SU-DHL-6 (cell line): ENCODE measurements around the gene SPRR1B.

Source experiments
- H2AFZ ChIP-seq: fragments of 200-600 bp; sonication (generic); 2 replicates; pipeline ENCODE4 v1.6.1; 2014; ENCODE audit warnings: low read depth, mild to moderate bottlenecking, moderate library complexity, mixed read lengths, antibody characterized with exemption, low read length; ENCODE audit not compliant: severe bottlenecking
- H3F3A ChIP-seq: fragments of 200-600 bp; shearing (Covaris generic); 2 replicates; pipeline ENCODE4 v1.6.0; 2016; ENCODE audit warnings: antibody characterized with exemption, mild to moderate bottlenecking; ENCODE audit not compliant: insufficient read depth
- H3K27ac ChIP-seq: fragments of 200-600 bp; sonication (generic); 2 replicates; pipeline ENCODE4 v1.5.1; 2016; ENCODE audit warnings: low read depth, mild to moderate bottlenecking, low read length, moderate library complexity, mixed read lengths
- H3K27me3 ChIP-seq: fragments of 200-600 bp; sonication (generic), shearing (Covaris generic); 2 replicates; pipeline ENCODE4 v1.6.0; 2014; ENCODE audit warnings: mild to moderate bottlenecking, low read length
- H3K36me3 ChIP-seq: fragments of 200-600 bp; sonication (generic); 2 replicates; pipeline ENCODE4 v1.6.1; 2014; ENCODE audit warnings: mild to moderate bottlenecking, low read length, mixed read lengths
- H3K4me2 ChIP-seq: fragments of 300-600, 200-600 bp; shearing (Covaris generic), sonication (generic); 2 replicates; pipeline ENCODE4 v1.6.0; 2014; ENCODE audit warnings: low read length, low read depth, mild to moderate bottlenecking; ENCODE audit not compliant: poor library complexity, severe bottlenecking
- H3K4me3 ChIP-seq: fragments of 200-600 bp; sonication (generic); 2 replicates; pipeline ENCODE4 v1.5.1; 2014; ENCODE audit warnings: antibody characterized with exemption, low read length, mild to moderate bottlenecking, mixed read lengths; ENCODE audit not compliant: insufficient read depth, poor library complexity, severe bottlenecking
- H3K79me2 ChIP-seq: fragments of 200-600 bp; sonication (generic); 2 replicates; pipeline ENCODE4 v1.6.1; 2014; ENCODE audit warnings: mild to moderate bottlenecking, low read length, moderate library complexity; ENCODE audit not compliant: insufficient read depth
- H3K9ac ChIP-seq: fragments of 200-600 bp; sonication (generic); 2 replicates; pipeline ENCODE4 v1.7.0; 2014; ENCODE audit warnings: mild to moderate bottlenecking, low read length
- H3K9me2 ChIP-seq: fragments of 200-600 bp; sonication (generic); replicated peaks from 2 replicates; pipeline ENCODE4 v1.6.1; 2014; ENCODE audit warnings: low read length; ENCODE audit not compliant: insufficient read depth
- H3K9me3 ChIP-seq: fragments of 200-600 bp; sonication (generic); 2 replicates; pipeline ENCODE4 v1.6.1; 2014; ENCODE audit warnings: low read length, mixed read lengths; ENCODE audit not compliant: insufficient read depth
- H4K20me1 ChIP-seq: fragments of 200-600 bp; sonication (generic); 2 replicates; pipeline ENCODE4 v1.6.1; 2014; ENCODE audit warnings: low read depth, mild to moderate bottlenecking, antibody characterized with exemption, low read length, moderate library complexity, mixed read lengths
- EZH2phosphoT487 ChIP-seq: fragments of 200-600 bp; sonication (generic), shearing (Covaris generic); conservative IDR thresholded peaks from 2 replicates; pipeline ENCODE4 v1.6.1; 2018; ENCODE audit warnings: mild to moderate bottlenecking, antibody characterized with exemption, low read length, moderate library complexity, mixed read lengths
- TF ChIP-seq, protein P1 (sequence below): fragments of 200-600 bp; sonication (generic); IDR thresholded peaks from one replicate; pipeline ENCODE4 v1.5.1; 2017; ENCODE audit warnings: antibody characterized with exemption, mild to moderate bottlenecking, low read length, moderate library complexity; ENCODE audit not compliant: insufficient read depth, poor library complexity, severe bottlenecking

SPRR1B gene

DNA sequence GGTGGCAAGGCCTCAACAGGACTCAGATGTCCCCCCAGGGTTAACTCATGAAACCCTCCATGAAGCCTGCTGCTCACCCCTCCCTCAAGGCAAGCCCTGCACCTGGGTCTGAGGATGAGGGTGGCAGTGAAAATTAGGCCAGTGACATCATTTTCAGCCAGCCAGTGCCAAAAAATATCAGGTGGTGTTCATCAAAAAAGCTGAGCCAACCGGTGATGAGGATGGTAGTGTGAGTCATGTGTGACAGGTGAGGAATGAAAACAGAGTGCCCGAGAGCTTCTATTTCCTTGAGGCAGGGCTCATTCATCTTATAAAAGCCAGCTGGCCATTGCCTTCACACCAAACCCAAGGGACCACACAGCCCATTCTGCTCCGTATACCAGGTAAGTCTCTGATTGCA, 47.3 kb upstream of the SPRR1B start, which contains the start of gene SPRR1A:
Gene SPRR1A, plus strand, starts transcription at position 339 of the 400 bp plus-strand sequence. CDS start 1,150 bp downstream, outside the sequence.
- Histone ChIP-seq H3K9me2 (no peaks in the 10 kb centered on the region), H2AFZ (no peak within 1 kb of the TSS), H3K9me3 (no peaks in the 10 kb centered on the region), H3K4me3 (no peak within 1 kb of the TSS), H3K27ac (no peak within 1 kb of the TSS), H4K20me1 (no peaks in the 10 kb centered on the region), H3K4me2 (no peak within 1 kb of the TSS), H3K79me2 (no peaks in the 10 kb centered on the region), H3K27me3 (no peaks in the 10 kb centered on the region), H3F3A (no peaks in the 10 kb centered on the region), H3K36me3 (no peaks in the 10 kb centered on the region), H3K9ac (no peak within 1 kb of the TSS)
- TF ChIP-seq, protein P1, sequence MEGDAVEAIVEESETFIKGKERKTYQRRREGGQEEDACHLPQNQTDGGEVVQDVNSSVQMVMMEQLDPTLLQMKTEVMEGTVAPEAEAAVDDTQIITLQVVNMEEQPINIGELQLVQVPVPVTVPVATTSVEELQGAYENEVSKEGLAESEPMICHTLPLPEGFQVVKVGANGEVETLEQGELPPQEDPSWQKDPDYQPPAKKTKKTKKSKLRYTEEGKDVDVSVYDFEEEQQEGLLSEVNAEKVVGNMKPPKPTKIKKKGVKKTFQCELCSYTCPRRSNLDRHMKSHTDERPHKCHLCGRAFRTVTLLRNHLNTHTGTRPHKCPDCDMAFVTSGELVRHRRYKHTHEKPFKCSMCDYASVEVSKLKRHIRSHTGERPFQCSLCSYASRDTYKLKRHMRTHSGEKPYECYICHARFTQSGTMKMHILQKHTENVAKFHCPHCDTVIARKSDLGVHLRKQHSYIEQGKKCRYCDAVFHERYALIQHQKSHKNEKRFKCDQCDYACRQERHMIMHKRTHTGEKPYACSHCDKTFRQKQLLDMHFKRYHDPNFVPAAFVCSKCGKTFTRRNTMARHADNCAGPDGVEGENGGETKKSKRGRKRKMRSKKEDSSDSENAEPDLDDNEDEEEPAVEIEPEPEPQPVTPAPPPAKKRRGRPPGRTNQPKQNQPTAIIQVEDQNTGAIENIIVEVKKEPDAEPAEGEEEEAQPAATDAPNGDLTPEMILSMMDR = no peak
- no peak for TF ChIP-seq EZH2phosphoT487

DNA sequence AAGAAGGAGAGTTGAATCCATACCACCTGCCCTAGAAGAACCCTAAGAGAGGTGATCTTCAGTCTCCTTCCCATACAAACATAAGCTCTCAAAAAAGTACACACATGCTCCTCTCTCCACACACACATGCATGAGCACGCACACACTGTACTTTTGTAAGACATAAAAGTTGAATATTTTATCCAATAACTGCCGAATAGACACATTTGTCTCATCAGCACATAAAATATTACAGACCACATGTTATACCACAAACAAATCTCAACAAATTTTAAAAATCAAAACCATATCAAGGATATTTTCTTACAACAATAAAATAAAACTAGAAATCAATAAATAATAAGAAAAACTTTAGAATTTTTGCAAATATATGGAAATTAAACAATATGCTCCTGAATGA, 44.4 kb upstream of the SPRR1B start:
- Histone ChIP-seq H3K27me3 (no peaks in the 10 kb centered on the region), H3F3A (no peaks in the 10 kb centered on the region), H3K27ac (no peak overlapping the region), H2AFZ (no peak overlapping the region), H4K20me1 (no peaks in the 10 kb centered on the region), H3K36me3 (no peaks in the 10 kb centered on the region), H3K9me2 (no peaks in the 10 kb centered on the region), H3K9ac (no peak overlapping the region), H3K9me3 (no peaks in the 10 kb centered on the region), H3K79me2 (no peaks in the 10 kb centered on the region), H3K4me3 (no peak overlapping the region), H3K4me2 (no peak overlapping the region)
- TF ChIP-seq, protein P1 = no peak
- TF ChIP-seq EZH2phosphoT487 = no peak

DNA sequence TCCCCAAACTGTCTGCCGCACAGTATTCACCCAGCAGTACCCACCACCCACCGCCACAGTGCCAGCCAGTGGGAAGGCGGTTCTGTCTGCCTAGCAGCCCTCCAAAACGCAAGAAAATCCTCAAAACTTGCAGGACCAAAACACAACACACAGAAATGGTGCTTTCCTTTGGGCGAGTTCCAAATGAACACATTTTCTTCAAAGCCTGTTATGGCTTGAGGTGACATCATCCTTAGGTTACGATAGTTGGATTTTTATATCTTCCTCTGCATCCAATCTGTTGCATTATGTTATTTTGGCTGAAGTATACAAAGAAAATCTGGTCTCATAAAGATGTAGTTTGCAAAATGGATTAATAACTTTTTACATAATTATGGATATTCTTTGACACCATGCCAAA, 37.8 kb upstream of the SPRR1B start:
- H3K9ac ChIP-seq = no peak overlapping the region
- H3K9me2 ChIP-seq = no peaks in the 10 kb centered on the region
- H3K4me3 ChIP-seq = no peak overlapping the region
- H3K9me3 ChIP-seq = no peaks in the 10 kb centered on the region
- no peak overlapping the region for H2AFZ ChIP-seq
- H3K36me3 ChIP-seq = no peaks in the 10 kb centered on the region
- no peaks in the 10 kb centered on the region for H3K79me2 ChIP-seq
- TF ChIP-seq, protein P1 = no peak
- no peak for TF ChIP-seq EZH2phosphoT487
- no peaks in the 10 kb centered on the region for H3K27me3 ChIP-seq
- H3K4me2 ChIP-seq = no peak overlapping the region
- H3K27ac ChIP-seq = no peak overlapping the region
- H4K20me1 ChIP-seq = no peaks in the 10 kb centered on the region
- no peaks in the 10 kb centered on the region for H3F3A ChIP-seq
